Thyroid gland (tissue), 4 donors: ENCODE results near the gene RETREG1. TPM values are rescaled to one million over a fixed set of nuclear protein-coding genes. Genes with fewer than 3 reads are reported as not detected.
"Not testable (repeated sequence)": the region's sequence is repeated elsewhere in the genome, so short reads cannot be mapped to it uniquely, and the experiment has no call there.

ENCODE experiments used
- DNase-seq, 2 donors: peaks; one replicate each; pipeline ENCODE4 v3.0.0-alpha.2; 2019
- H3K27ac ChIP-seq, 3 donors: fragments of 200-600 bp; sonication (generic); 1 replicate in 2 of 3; 2 replicates in 1 of 3; pipeline ENCODE4 v1.5.1; 2016 to 2019; ENCODE audit warnings: mild to moderate bottlenecking in 1 of 3, moderate library complexity in 1 of 3
- H3K27me3 ChIP-seq: fragments of 200-600 bp; sonication (generic); one replicate; pipeline ENCODE4 v1.5.1; 2019
- H3K36me3 ChIP-seq, 2 donors: fragments of 200-600 bp; sonication (generic); one replicate each; pipeline ENCODE4 v1.5.1; 2016 to 2019
- H3K4me1 ChIP-seq, 2 donors: fragments of 200-600 bp; sonication (generic); one replicate each; pipeline ENCODE4 v1.5.1; 2017 to 2019
- H3K4me3 ChIP-seq, 3 donors: fragments of 200-600 bp; sonication (generic); replicated peaks in 1 of 3; 1 replicate in 2 of 3; 2 replicates in 1 of 3; pipeline ENCODE4 v1.5.1; 2016; ENCODE audit warnings: mild to moderate bottlenecking in 1 of 3
- H3K9me3 ChIP-seq: fragments of 200-600 bp; sonication (generic); one replicate; pipeline ENCODE4 v1.5.1; 2017
- POLR2A ChIP-seq, 2 donors: fragments of 450-650 bp; IDR thresholded peaks; one replicate each; pipeline ENCODE4 v1.6.1; 2017; ENCODE audit warnings: antibody characterized with exemption in 2 of 2, mild to moderate bottlenecking in 2 of 2, moderate library complexity in 1 of 2
- WGBS, 2 donors: methylation state at CpG; one replicate each; pipeline ENCODE4 v1.1.5; 2017; 5-methylcytosine and 5-hydroxymethylcytosine counted together
- intact Hi-C: fragments of 100-400 bp; cut with DNase I; formaldehyde crosslinking; loops from one replicate; pipeline ENCODE4 v1.15.1; 2023
- total RNA-seq, 4 donors: library from RNA; depleted of rRNA; stranded (reverse); fragments of >200 nt; gene quantifications; one replicate each; pipeline ENCODE4 v1.2.3, GENCODE V29; 2016
- TF ChIP-seq, protein P1 (sequence below), 6 experiments: fragments of 200-600 bp in 3 of 6; fragments of 450-650 bp in 3 of 6; sonication (generic) in 3 of 6; IDR thresholded peaks; one replicate each; pipeline ENCODE4 v1.5.1; 2016 to 2019; ENCODE audit warnings: antibody characterized with exemption in 6 of 6, mild to moderate bottlenecking in 2 of 6, inconsistent platforms in 1 of 6, moderate library complexity in 1 of 6

The RETREG1 gene
- total RNA-seq, 4 donors from 2014 or later = 14.8 to 22.1 (median 17.9) TPM

GRCh38 chr5:16654647-16655334 lies 38.0 kb upstream of the RETREG1 start:
- Histone ChIP-seq H3K4me3 (no peak overlapping the region), H3K4me1 (no peaks in the 10 kb centered on the region), H3K36me3 (no peaks in the 10 kb centered on the region), H3K27ac (no peak overlapping the region), H3K27me3 (no peaks in the 10 kb centered on the region), H3K9me3 (no peaks in the 10 kb centered on the region)
- intact Hi-C loops = no loop called here
- WGBS, 2 donors = 36 to 66% methylated on average over 6 of the region's 6 CpGs
- TF ChIP-seq, protein P1, sequence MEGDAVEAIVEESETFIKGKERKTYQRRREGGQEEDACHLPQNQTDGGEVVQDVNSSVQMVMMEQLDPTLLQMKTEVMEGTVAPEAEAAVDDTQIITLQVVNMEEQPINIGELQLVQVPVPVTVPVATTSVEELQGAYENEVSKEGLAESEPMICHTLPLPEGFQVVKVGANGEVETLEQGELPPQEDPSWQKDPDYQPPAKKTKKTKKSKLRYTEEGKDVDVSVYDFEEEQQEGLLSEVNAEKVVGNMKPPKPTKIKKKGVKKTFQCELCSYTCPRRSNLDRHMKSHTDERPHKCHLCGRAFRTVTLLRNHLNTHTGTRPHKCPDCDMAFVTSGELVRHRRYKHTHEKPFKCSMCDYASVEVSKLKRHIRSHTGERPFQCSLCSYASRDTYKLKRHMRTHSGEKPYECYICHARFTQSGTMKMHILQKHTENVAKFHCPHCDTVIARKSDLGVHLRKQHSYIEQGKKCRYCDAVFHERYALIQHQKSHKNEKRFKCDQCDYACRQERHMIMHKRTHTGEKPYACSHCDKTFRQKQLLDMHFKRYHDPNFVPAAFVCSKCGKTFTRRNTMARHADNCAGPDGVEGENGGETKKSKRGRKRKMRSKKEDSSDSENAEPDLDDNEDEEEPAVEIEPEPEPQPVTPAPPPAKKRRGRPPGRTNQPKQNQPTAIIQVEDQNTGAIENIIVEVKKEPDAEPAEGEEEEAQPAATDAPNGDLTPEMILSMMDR (IDR thresholded peaks at IDR 0.05) = no peak
- TF ChIP-seq POLR2A (IDR thresholded peaks at IDR 0.05) = no peak
- DNase-seq = no peak

GRCh38 chr5:16648739-16649138 lies 31.9 kb upstream of the RETREG1 start:
- H3K9me3 ChIP-seq, H3K27ac ChIP-seq, H3K4me1 ChIP-seq, H3K4me3 ChIP-seq, H3K36me3 ChIP-seq, intact Hi-C loops, H3K27me3 ChIP-seq, DNase-seq: not testable (repeated sequence)
- WGBS, 2 donors = 65 to 80% methylated on average over 6 to 8 of the region's 8 CpGs

GRCh38 chr5:16644301-16644889 lies 27.6 kb upstream of the RETREG1 start:
- Histone ChIP-seq H3K4me1 (no peaks in the 10 kb centered on the region), H3K36me3 (no peaks in the 10 kb centered on the region), H3K4me3 (no peak overlapping the region), H3K27ac (no peak overlapping the region), H3K27me3 (no peaks in the 10 kb centered on the region), H3K9me3 (no peaks in the 10 kb centered on the region)
- TF ChIP-seq, protein P1 (IDR thresholded peaks at IDR 0.05) = no peak
- no peak for TF ChIP-seq POLR2A (IDR thresholded peaks at IDR 0.05)
- intact Hi-C loops = no loop called here
- DNase-seq = no peak
- WGBS, 2 donors = 90 to 94% methylated on average over 11 of the region's 11 CpGs

DNA sequence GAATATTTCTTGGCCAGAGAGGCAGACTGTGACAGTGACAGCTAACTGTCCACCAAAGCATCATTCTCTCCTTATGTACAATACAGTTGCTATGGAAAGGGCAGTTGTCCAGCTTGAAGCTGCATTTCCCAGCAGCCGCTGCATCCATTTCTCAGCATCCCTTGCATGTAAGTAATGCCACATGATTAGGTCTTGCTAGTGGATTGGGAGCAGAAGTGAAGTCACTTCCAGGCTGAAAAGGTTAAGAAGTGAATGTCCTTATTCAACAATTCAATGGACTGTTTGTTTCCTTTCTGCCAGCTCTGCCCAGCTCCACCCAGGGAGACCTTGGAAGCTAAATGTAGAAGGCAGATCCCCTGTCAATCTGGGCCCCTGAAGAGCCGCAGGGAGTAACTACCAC lies 26.1 kb upstream of the RETREG1 start:
- Histone ChIP-seq H3K4me3 (no peak overlapping the region), H3K27ac (no peak overlapping the region), H3K9me3 (no peaks in the 10 kb centered on the region), H3K4me1 (no peaks in the 10 kb centered on the region), H3K27me3 (no peaks in the 10 kb centered on the region), H3K36me3 (no peaks in the 10 kb centered on the region)
- intact Hi-C loops = no loop called here
- 73 to 78% methylated on average over 2 of the region's 2 CpGs for WGBS, 2 donors
- TF ChIP-seq, protein P1 (IDR thresholded peaks at IDR 0.05) = no peak
- no peak for DNase-seq

DNA sequence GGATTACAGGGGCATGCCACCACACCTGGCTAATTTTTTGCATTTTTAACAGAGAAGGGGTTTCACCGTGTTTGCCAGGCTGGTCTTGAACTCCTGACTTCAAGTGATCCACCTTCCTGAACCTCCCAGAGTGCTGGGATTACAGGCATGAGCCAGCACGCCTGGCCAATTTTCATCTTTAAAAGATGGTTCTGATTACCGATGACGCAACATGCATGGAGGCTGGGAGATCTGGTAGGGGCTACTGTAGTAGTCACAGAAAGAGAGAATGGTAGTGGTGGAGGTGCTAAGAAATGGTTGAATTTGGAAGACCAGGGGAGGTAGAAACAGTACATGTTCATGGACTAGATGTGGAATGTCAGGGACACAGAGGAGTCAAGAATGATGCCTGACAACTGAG lies 22.4 kb upstream of the RETREG1 start:
- no peak for DNase-seq
- H3K27me3 ChIP-seq = no peaks in the 10 kb centered on the region
- H3K9me3 ChIP-seq = no peaks in the 10 kb centered on the region
- TF ChIP-seq, protein P1 (IDR thresholded peaks at IDR 0.05) = no peak
- TF ChIP-seq POLR2A (IDR thresholded peaks at IDR 0.05) = no peak
- intact Hi-C loops = no loop called here
- no peaks in the 10 kb centered on the region for H3K36me3 ChIP-seq
- H3K4me3 ChIP-seq = no peak overlapping the region
- H3K27ac ChIP-seq = no peak overlapping the region
- H3K4me1 ChIP-seq = no peaks in the 10 kb centered on the region
- WGBS, 2 donors = 94 to 98% methylated on average over 4 of the region's 4 CpGs
